Psoas muscle (tissue), 8 donors: Measurements from ENCODE around the gene PRICKLE1. TPM values are rescaled to one million over a fixed set of nuclear protein-coding genes. Genes with fewer than 3 reads are reported as not detected.

Source experiments
- ATAC-seq, 4 donors: fragments of 200-7000 bp; cut with Tn5 transposase; one replicate each; pipeline ENCODE4 v1.9.1; 2020; ENCODE audit warnings: moderate library complexity in 3 of 4, mild to moderate bottlenecking in 2 of 4
- DNase-seq, 2 donors: peaks; one replicate each; pipeline ENCODE4 v3.0.0-alpha.2; 2020
- H3K27ac ChIP-seq: fragments of 200-600 bp; one replicate; pipeline ENCODE4 v1.8.0; 2022
- H3K27me3 ChIP-seq, 3 donors: fragments of 200-600 bp in 1 of 3; one replicate each; pipeline versions ENCODE4 v1.6.1 to v1.8.0; 2013 to 2022; ENCODE audit warnings: low read length in 2 of 3, mild to moderate bottlenecking in 2 of 3, moderate library complexity in 1 of 3; ENCODE audit not compliant: insufficient read depth in 3 of 3
- H3K36me3 ChIP-seq, 2 donors: fragments of 200-600 bp in 1 of 2; one replicate each; pipeline versions ENCODE4 v1.6.1 to v1.8.0; 2013 to 2022; ENCODE audit warnings: low read depth in 1 of 2, mild to moderate bottlenecking in 1 of 2, moderate library complexity in 1 of 2; ENCODE audit not compliant: insufficient read depth in 1 of 2
- H3K4me1 ChIP-seq: fragments of 200-600 bp; one replicate; pipeline ENCODE4 v1.8.0; 2022
- H3K4me3 ChIP-seq: fragments of 200-600 bp; one replicate; pipeline ENCODE4 v1.8.0; 2022; ENCODE audit warnings: mild to moderate bottlenecking
- H3K9me3 ChIP-seq: fragments of 200-600 bp; one replicate; pipeline ENCODE4 v1.8.0; 2022
- CTCF ChIP-seq: fragments of 200-600 bp; IDR thresholded peaks from one replicate; pipeline ENCODE4 v1.8.0; 2022; ENCODE audit warnings: antibody characterized with exemption
- WGBS, 3 donors: extraction: QIAGEN DNeasy Blood & Tissue Kit; methylation state at CpG; one replicate each; pipeline versions ENCODE4 v1.1.6 to v1.1.7; 2013; 5-methylcytosine and 5-hydroxymethylcytosine counted together
- intact Hi-C, 2 donors: fragments of 100-400 bp; cut with DNase I; formaldehyde crosslinking; loops; one replicate each; pipeline versions ENCODE4 v1.11.0 to v1.14.2; 2022
- polyA plus RNA-seq, 3 donors: library from polyadenylated mRNA; stranded (reverse); fragments of 200-250 nt; gene quantifications; one replicate each; pipeline ENCODE4 v1.2.3, GENCODE V29; 2013
- total RNA-seq, 4 donors: library from RNA; stranded (reverse); fragmentation: NEBNext Ultra II Directional in 2 of 4; extraction: Animal tissue kit (Norgen Biotek cat#: 25700) in 2 of 4; gene quantifications; one replicate each; pipeline versions ENCODE4 v1.2.1 to v1.2.4, GENCODE V29; 2021 to 2023
- donor health status: healthy with polysubstance abuse.
- donor health status: DM: no; HTN: no; CAD: no; lungs with moderate emphysema.
- donor health status: Bipolar disorder and iron deficiency.
- donor health status: healthy.
- donor health status: DM: yes; HTN: yes; CAD: no.
- donor health status: DM: no; HTN: no; CAD: no.
- donor health status: DM: no; HTN: no; CAD: no.
- donor health status: DM: yes; HTN: yes; CAD: no.

PRICKLE1 gene
- total and polyA plus RNA-seq, 7 donors, result 0.37 to 7.6 (median 1.7) TPM

- Histone ChIP-seq H3K36me3 (no peaks in the 10 kb centered on the region), H3K9me3 (no peaks in the 10 kb centered on the region), H3K4me3 (no peak overlapping the region), H3K4me1 (no peaks in the 10 kb centered on the region), H3K27me3 (no peaks in the 10 kb centered on the region), H3K27ac (no peak overlapping the region)
- DNase-seq (no peak), ATAC-seq (no peak)
- TF ChIP-seq CTCF, result no peak
- intact Hi-C loops, result loop anchor here in 1 of 2 donors (5.0 kb wide), 1 partner anchor 871 kb away; no protein-coding TSS in a partner anchor
- WGBS, 3 donors, result 61 to 73% (median 70%) methylated on average over 11 of the region's 11 CpGs
Measured at GRCh38 chr12:42608196-42608825, 18.8 kb upstream of the PRICKLE1 start.

- TF ChIP-seq CTCF, result no peak
- ATAC-seq, result no peak
- Histone ChIP-seq H3K4me1 (no peaks in the 10 kb centered on the region), H3K9me3 (no peaks in the 10 kb centered on the region), H3K4me3 (no peak overlapping the region), H3K27ac (no peak overlapping the region), H3K36me3 (no peaks in the 10 kb centered on the region), H3K27me3 (no peaks in the 10 kb centered on the region)
- intact Hi-C loops, result loop anchor here in 1 of 2 donors (5.0 kb wide), 1 partner anchor 870 kb away; no protein-coding TSS in a partner anchor
- 65 to 84% (median 68%) methylated on average over 5 of the region's 5 CpGs for WGBS, 3 donors
- no peak for DNase-seq
Measured at GRCh38 chr12:42607584-42608058, 18.1 kb upstream of the PRICKLE1 start.

DNA sequence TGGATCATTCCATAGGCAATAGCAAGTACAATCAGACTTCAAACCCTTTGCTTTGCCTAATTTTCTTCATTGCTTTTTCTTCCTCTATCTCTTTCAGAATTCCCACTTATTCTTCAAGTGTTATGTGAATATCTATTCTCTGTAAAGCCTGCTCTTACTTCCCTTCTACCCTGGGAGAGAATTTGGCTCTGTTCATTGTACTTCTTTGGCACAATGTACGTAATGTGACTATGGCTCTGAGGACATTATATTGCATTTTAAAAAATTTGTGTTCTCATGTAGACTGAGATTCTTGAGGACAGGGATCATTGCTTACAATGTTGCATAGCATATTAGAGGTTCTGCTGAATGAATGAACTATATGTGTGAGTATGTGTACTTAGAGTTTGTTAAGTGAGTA, 16.9 kb upstream of the PRICKLE1 start:
- Histone ChIP-seq H3K4me1 (no peaks in the 10 kb centered on the region), H3K4me3 (no peak overlapping the region), H3K9me3 (no peaks in the 10 kb centered on the region), H3K27me3 (no peaks in the 10 kb centered on the region), H3K36me3 (no peaks in the 10 kb centered on the region), H3K27ac (no peak overlapping the region)
- ATAC-seq (no peak), DNase-seq (no peak)
- TF ChIP-seq CTCF, result no peak
- WGBS, 3 donors, result 74 to 79% (median 74%) methylated on average over 1 of the region's 1 CpG
- intact Hi-C loops, result loop anchor here in 1 of 2 donors (5.0 kb wide), 1 partner anchor 869 kb away; no protein-coding TSS in a partner anchor

- Histone ChIP-seq H3K27ac (no peak overlapping the region), H3K27me3 (no peaks in the 10 kb centered on the region), H3K4me1 (no peaks in the 10 kb centered on the region), H3K9me3 (no peaks in the 10 kb centered on the region), H3K4me3 (no peak overlapping the region), H3K36me3 (no peaks in the 10 kb centered on the region)
- no peak for TF ChIP-seq CTCF
- ATAC-seq (no peak), DNase-seq (no peak)
- intact Hi-C loops, result loop anchor here in 1 of 2 donors (5.0 kb wide), 1 partner anchor 868 kb away; no protein-coding TSS in a partner anchor
Measured at GRCh38 chr12:42605685-42606084, 16.1 kb upstream of the PRICKLE1 start.
